TTC549 (cell line): ENCODE data around the gene KLHDC4.
"Not testable (repeated sequence)": the region's sequence is repeated elsewhere in the genome, so short reads cannot be mapped to it uniquely, and the experiment has no call there.

Source experiments
- FAIRE-seq: peaks from 2 replicates; lab custom pipeline; 2012; peaks lifted over from hg19 to GRCh38; lab: Jason Lieb, UNC

The KLHDC4 gene

DNA sequence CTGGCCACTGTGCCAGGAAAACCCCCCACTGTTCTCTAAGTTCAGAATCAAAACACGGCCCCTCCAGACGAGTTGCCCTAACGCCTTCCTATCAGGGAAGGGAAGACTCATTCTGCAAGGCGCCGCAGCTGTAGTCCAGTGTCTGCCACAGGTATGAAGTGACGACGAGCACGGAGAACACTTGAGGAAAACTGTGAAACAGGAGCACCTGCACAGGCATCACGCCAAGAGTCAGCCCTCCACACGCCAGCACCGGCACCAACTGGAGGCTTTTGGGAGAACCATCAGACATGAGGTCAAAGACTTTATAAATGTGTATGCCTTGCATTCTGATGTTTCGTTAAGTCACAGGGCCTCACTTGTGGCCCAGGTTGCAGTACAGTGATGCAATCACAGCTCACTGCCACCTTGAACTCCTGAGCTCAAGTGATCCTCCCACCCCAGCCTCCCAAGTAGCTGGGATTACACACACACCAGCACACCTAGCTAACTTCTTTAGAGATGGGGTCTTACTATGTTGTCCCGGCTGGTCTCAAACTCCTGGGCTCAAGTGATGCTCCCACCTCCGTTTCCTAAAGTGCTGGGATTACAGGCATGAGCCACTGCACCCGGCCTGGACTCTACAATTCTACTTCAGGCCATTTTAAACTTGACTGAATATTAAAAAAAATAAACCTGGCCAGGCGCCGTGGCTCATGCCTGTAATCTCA lies 22.9 kb downstream of the KLHDC4 start:
- FAIRE-seq: no peak

DNA sequence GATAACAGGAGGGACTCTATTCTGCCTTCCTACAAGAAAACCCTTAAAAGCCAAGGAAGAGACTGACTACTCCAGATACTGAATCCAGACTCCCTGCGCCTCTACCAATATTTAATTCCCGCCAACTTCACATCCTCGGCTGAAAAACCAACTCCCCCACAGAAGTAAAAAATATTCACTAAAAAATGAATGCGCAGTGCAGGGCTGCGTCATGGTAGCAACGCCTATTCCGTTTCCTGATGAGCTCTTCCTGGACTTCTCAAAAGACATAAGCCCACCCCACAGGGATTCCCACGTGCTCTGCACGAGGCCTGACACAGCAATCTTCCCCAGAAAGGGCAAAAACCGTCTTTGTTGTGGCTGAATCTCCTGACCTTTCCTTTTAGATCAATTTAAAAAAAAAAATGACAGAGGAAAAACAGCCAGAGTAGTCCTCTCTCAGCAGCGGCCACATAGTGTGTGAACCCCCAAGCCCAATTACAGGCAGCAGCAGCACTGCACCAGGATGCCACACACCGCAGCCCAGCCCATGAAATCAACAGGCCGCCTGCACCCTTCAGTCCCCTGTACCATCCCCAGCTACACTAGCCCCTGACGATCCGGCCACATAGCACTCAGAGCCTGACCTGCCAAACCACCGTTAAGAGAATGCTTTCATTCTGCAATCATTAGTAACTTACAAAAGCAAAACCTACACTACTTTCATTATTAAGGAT lies 23.9 kb downstream of the KLHDC4 start:
- FAIRE-seq: no peak

GRCh38 chr16:87740909-87741424 lies 24.8 kb downstream of the KLHDC4 start:
- no peak for FAIRE-seq

GRCh38 chr16:87740441-87740840 lies 25.3 kb downstream of the KLHDC4 start:
- no peak for FAIRE-seq

- FAIRE-seq: no peak
These were observed 26.0 kb downstream of the KLHDC4 start for GRCh38 chr16:87739801-87740200.

GRCh38 chr16:87736008-87736382 lies 29.8 kb downstream of the KLHDC4 start:
- FAIRE-seq: no peak

DNA sequence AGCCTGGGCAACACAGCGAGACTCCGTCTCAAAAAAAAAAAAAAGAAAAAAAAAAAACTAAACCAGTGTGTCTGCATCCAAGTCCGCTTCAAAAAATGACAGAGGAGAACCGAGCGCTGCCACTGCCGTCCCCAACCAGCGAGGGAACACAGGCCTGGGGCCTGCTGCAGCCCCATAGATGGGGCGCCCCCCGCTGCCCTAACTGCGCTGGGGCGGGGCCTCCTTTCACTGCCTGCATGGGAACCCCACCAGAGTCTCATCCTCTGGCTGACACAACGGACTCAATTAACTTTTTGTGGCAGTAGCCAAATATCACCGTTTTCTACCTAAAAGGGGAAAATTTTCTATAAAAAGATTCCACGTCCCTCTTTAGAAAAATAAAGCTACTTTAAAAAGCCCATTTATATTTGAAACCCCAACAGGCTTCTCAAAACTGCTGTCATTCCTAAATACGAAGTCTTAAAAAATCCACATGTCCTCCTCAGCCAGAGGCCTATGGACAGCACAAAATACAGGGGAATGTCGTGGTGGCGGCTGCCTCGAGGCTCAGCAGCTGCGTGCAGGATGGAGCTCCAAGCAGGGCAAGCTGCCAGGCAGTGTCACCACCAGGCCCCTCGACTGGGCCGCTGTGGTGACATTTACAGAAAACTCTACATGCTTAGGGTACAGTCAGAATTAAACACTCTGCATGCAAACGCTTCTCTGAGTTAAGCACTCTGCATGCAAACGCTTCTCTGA lies 30.3 kb downstream of the KLHDC4 start:
- FAIRE-seq: no peak

- no peak for FAIRE-seq
These were observed 31.1 kb downstream of the KLHDC4 start for GRCh38 chr16:87734644-87735043.

- no peak for FAIRE-seq
These were observed 32.6 kb downstream of the KLHDC4 start for GRCh38 chr16:87733190-87733589.

DNA sequence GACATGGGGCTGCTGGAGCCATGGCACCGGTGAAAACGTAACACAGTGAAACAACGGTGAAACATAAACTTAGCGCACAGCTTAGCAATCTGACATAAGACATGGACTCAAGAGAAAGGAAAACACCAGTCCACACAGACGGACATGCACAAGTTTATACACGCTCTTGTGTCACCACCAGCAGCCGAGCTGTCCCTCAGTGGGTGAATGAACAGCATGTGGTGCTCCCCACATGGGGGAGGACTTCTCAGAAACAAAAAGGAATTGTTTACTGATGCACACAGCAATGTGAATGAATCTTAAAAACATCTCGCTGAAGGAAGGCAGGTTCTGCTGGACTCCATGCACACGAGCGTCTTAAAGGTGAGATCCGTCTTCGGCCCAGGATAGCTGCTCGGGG lies 34.2 kb downstream of the KLHDC4 start:
- FAIRE-seq: no peak

DNA sequence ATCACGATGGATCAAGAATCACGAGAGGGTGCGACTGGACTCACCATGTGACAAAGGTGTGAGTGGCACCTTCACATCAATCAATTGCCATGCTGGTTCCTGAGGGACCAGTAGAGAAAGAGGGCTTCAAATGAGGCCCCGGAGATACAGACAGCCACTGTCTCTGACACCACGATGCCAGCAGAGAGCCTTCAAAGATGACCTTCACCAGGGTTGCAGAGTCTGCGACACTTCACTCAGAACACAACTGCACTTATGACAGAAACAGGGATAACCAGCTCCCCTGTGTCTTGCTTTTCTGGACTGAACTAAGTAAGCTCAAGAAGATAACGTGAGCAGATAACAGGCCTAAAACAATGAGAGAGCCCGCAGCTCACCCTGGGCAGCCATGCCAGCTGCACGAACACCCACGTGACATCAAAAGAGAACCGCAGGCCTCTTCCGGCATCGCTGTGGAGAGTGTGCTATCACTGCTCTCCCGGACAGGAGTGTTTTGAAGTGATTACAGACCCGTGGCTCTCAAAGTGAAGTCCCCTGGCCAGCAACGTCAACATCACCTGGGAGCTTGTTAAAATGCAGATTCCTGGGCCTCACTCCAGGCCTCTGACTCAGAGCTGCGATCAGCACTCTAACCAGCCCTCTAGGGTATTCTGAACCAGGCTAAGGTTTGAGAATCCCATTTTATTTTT lies 36.4 kb downstream of the KLHDC4 start:
- FAIRE-seq: no peak

GRCh38 chr16:87728026-87728425 lies 37.8 kb downstream of the KLHDC4 start:
- no peak for FAIRE-seq

DNA sequence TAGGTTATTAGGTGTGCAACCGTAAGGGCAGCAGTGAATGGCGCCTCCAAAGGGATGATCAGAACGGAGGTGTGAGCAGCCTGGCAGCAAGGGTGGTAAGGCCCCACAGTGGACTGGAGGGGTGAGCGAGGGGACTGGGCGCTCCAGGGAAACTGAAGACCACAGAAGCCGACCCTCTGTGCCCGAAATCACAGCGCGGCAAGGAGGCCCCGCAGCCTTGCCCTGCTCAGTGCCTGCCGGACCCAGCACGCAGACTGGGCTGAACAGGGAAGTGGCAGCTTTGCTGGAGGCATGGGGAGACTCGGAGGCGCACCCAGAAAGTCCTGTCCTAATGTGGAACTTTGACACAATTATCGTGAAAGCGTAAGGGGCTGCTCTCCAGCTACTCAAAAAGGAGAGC lies 38.4 kb downstream of the KLHDC4 start:
- FAIRE-seq: no peak

- not testable (repeated sequence) for FAIRE-seq
These were observed 39.2 kb downstream of the KLHDC4 start for GRCh38 chr16:87726577-87726976.

DNA sequence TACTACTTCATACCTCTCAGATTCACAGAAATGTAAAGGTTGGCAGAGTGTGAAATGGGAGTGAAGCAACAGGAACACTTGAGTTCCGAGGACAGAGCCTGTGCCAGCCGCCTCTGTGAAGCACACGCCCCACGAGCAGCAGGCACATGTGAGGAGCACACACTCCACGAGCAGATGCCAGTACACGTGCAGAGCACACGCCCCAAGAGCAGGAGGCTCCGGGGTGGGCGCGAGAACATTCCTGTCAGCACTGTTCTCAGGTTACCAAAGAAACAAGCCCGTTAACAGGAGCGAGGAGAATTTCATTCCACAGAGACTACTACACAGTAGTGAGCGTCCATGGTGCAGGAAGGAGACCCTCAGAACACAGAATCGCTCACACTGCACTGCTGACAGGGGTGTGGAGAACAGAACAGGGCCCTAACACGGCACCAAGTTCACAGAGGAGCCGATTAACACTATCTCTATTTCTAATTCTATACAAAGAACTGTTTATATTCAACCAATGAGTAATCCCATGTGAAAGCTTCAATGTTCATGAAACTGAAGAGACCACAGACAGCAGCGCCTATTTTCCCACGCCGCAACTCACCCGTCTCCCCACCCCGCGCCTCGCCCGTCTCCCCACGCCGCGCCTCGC lies 40.1 kb downstream of the KLHDC4 start:
- no peak for FAIRE-seq

DNA sequence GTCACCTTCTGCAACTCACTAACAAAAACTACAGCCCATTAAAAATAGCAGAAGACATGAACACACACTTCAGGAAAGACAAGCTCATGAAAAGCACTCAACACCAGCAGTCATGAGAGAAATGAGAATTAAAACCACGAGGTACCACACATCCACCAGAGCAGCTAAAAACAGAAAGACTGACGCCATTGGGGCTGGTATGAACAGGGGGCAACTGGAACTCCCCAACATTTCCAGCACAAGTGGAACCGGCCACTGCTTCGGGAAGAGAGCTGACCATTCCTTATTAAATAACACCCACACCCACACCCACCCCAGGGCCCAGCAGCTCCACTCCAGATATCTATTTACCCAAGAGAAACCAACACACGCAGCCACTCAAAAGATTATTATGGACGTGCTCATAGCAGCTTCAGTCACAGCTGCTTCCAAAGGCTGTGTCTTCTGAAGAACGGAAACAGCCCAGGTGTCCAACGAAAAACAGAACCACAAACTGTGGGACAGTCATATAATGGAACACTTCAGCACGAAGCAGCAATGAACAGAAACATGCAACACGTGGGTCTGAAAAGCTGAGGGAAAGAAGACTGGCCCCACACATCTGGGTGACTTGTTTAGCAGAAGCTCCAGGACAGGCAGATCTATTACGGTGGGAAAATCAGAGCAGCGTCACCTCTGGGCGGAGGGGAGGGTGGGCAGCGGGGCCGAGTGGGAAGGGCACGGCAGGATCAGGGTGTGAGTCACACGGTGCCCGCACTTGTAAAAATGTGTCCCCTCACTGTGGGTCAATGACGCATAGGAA lies 41.1 kb downstream of the KLHDC4 start:
- FAIRE-seq: no peak

DNA sequence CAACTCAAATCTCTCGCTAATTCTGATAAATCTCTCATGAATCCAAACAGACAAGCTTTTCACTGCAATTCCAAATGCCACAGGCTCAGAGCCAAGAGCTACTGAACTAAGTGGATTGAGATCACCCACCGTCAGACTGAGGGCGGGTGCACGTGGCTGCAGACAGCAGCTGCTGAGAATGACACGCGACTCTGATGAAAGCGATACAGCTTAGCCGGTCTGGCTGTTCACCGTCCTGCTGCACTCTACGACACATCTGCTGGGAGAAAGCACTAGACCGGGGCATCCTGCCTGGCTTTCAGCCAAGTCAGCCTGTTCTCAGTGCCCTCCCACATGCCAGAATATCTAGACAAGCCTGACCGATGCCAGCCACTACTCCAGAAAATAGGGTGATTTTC lies 42.6 kb downstream of the KLHDC4 start:
- no peak for FAIRE-seq

GRCh38 chr16:87722590-87723225 lies 43.1 kb downstream of the KLHDC4 start:
- no peak for FAIRE-seq

DNA sequence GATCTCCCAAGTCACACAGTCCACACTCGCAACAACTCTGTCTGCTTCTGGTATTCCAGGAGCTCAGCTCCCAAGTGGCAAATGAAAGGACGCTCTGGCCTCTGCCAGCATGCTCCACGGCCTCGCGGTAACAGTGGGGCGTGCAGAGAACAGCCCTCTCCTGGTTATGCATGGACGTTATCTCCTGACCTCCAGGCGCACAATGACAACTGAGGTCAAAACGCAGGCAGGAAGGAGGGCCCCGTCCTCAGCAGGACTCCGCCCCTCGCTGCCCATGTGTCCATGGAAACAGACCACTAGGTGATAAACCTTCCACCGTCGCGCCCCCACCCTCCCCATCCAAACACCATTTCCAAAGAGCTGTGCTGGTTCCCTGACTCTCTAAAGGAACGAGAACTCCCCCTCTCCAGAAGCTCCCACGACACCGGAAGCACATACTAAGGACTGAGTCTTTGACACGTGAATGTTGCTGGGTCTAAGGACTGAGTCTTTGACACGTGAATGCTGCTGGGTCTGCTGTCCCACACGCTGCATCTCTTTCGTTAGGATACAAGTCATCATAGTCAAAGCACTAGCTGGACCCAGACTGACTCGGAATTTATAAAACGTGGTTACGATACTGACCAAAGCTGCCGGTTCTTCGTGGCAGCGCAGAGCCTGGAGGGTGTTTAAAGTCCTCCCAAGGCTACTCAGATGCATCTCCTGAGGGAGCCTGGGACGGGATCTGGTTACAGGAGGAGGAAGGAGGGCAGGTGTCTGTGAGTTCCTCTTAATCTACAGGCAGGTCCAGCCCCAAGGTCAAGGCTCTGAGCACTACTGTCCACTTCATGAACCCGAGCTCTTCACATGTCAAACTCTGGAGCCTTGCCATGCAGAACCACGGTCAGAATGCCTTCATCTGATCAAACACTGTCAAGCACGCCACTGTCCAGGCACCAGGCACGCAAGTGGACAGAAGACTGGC lies 43.9 kb downstream of the KLHDC4 start:
- no peak for FAIRE-seq
